Bronchial epithelial cell (primary cell): Measurements from ENCODE around the gene RFTN2. TPM values are rescaled to one million over a fixed set of nuclear protein-coding genes. Genes with fewer than 3 reads are reported as not detected.
A peak's percentile ranks its signal among the peaks of the same experiment; 100 is the strongest.

Experiments used
- DNase-seq: peaks from one replicate; pipeline ENCODE4 v3.0.0-alpha.2; 2010; ENCODE audit warnings: low read depth
- FAIRE-seq: peaks from 2 replicates; lab custom pipeline; 2011; peaks lifted over from hg19 to GRCh38; lab: Jason Lieb, UNC
- H3K27me3 ChIP-seq: 2 replicates; pipeline ENCODE4 v1.5.1; 2011; ENCODE audit warnings: low read length; ENCODE audit not compliant: control insufficient read depth, insufficient read depth
- H3K36me3 ChIP-seq: 2 replicates; pipeline ENCODE4 v1.5.1; 2011; ENCODE audit warnings: low read length; ENCODE audit not compliant: control insufficient read depth, insufficient read depth
- H3K4me3 ChIP-seq: 2 replicates; pipeline ENCODE4 v1.5.1; 2011; ENCODE audit warnings: mild to moderate bottlenecking, low read depth, low read length, control low read depth
- CTCF ChIP-seq: IDR thresholded peaks from 2 replicates; pipeline ENCODE4 v1.5.1; 2011; ENCODE audit warnings: mild to moderate bottlenecking, moderate library complexity, low read length, control low read depth, inconsistent platforms; ENCODE audit not compliant: insufficient read depth, severe bottlenecking
- total RNA-seq: library from RNA; depleted of rRNA; stranded (reverse); fragments of >200 nt; gene quantifications from 2 replicates; pipeline ENCODE4 v1.2.1, GENCODE V29; 2014

The RFTN2 gene
- total RNA-seq, 1 donor from 2014 or later: under 0.01 TPM

- peak; percentile 12 for DNase-seq
- H3K36me3 ChIP-seq: no peaks in the 10 kb centered on the region
- no peak for FAIRE-seq
- TF ChIP-seq CTCF: no peak
- H3K27me3 ChIP-seq: no peaks in the 10 kb centered on the region
- no peak overlapping the region for H3K4me3 ChIP-seq
Observed at GRCh38 chr2:197576631-197577030, 98.8 kb downstream of the RFTN2 start.

- FAIRE-seq (no peak), DNase-seq (peak; percentile 70)
Observed at GRCh38 chr2:197575987-197576386, 99.4 kb downstream of the RFTN2 start.

GRCh38 chr2:197573608-197574007, 101.8 kb downstream of the RFTN2 start:
- Histone ChIP-seq H3K27me3 (no peaks in the 10 kb centered on the region), H3K36me3 (no peaks in the 10 kb centered on the region), H3K4me3 (no peak overlapping the region)
- DNase-seq: no peak
- FAIRE-seq: no peak
- TF ChIP-seq CTCF: no peak

More at GRCh38 chr2:197575987-197576386, 99.4 kb downstream of the RFTN2 start:
- Histone ChIP-seq H3K4me3 (no peak overlapping the region), H3K36me3 (no peaks in the 10 kb centered on the region), H3K27me3 (no peaks in the 10 kb centered on the region)
- TF ChIP-seq CTCF: no peak

- FAIRE-seq: no peak
- TF ChIP-seq CTCF: no peak
Observed at GRCh38 chr2:197571627-197572271, 103.6 kb downstream of the RFTN2 start.

GRCh38 chr2:197560146-197560665, 115.2 kb downstream of the RFTN2 start:
- Histone ChIP-seq H3K4me3 (no peak overlapping the region), H3K36me3 (no peaks in the 10 kb centered on the region), H3K27me3 (no peaks in the 10 kb centered on the region)
- no peak for FAIRE-seq
- no peak for DNase-seq
- no peak for TF ChIP-seq CTCF

More at GRCh38 chr2:197571627-197572271, 103.6 kb downstream of the RFTN2 start:
- Histone ChIP-seq H3K4me3 (no peak overlapping the region), H3K27me3 (no peaks in the 10 kb centered on the region), H3K36me3 (no peaks in the 10 kb centered on the region)
- peak; percentile 29 for DNase-seq
